ENCODE data around the gene ADAP2. TPM values are rescaled to one million over a fixed set of nuclear protein-coding genes. Genes with fewer than 3 reads are reported as not detected.
"Not testable (repeated sequence)": the region's sequence is repeated elsewhere in the genome, so short reads cannot be mapped to it uniquely, and the experiment has no call there.

Gene ADAP2
- total and polyA plus RNA-seq, 4 donors, result 3.8 to 44.6 (median 16.8) TPM

DNA sequence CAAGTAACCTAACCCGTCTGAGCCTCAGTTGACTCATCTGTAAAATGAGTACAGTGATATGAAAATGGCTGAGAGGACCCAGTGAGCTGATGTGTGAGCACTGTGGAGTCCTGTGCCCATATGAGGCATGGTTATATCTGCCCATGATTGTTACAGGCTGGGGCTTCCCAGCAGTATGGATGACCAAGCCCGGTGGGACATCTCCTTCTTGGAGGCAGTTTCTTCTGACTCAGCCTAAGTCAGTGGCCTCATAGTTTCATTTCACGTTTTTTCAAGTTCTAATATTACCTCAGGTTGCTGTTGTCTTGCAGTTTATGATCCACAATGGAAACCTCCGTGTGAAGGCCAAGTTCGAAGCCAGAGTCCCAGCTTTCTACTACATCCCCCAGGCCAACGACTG, 4.8 kb downstream of the ADAP2 start:
- intact Hi-C loops (cut with DNase I), result no loop called here
- H3K4me3 ChIP-seq (ENCODE audit: low read length in 2 of 2), result no peak overlapping the region
- H3K4me1 ChIP-seq (ENCODE audit: control insufficient read depth in 1 of 2, insufficient read depth in 2 of 2, low read length in 2 of 2), result no peaks in the 10 kb centered on the region
- DNase-seq (peak in 1 of 2 donors; percentile 13), ATAC-seq (ENCODE audit: low FRiP score) (no peak)
- H3K36me3 ChIP-seq (ENCODE audit: control insufficient read depth in 1 of 2, insufficient read depth in 2 of 2, low read length in 1 of 2), result no peaks in the 10 kb centered on the region
- H3K9me3 ChIP-seq (ENCODE audit: control insufficient read depth, low read length), result no peaks in the 10 kb centered on the region
- WGBS, 2 donors, result 74 to 82% methylated on average over 6 of the region's 6 CpGs
- no peak overlapping the region for H3K27ac ChIP-seq (ENCODE audit: low read depth in 1 of 2, low read length in 2 of 2)
- peaks cover 0 to 2% of the 10 kb centered on the region in 2 donors for H3K27me3 ChIP-seq (ENCODE audit: control insufficient read depth in 1 of 2, insufficient read depth in 2 of 2, low read length in 1 of 2)

DNA sequence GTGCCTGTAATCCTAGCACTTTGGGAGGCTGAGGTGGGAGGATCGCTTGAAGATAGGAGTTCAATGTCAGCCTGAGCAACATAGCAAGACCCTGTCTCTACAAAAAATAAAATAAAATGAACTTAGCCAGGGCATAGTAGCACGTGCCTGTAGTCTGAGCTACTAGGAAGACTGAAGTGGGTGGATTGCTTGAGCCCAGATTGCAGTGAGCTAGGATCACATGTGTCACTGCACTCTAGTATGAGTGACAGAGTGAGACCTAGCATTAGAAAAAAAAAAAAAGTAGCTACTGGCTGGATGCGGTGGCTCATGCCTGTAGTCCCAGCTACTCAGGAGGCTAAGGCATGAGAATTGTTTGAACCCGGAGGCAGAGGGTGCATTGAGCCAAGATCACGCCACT, 6.0 kb downstream of the ADAP2 start:
- Histone ChIP-seq H3K9me3 (ENCODE audit: control insufficient read depth, low read length) (no peaks in the 10 kb centered on the region), H3K27me3 (ENCODE audit: control insufficient read depth in 1 of 2, insufficient read depth in 2 of 2, low read length in 1 of 2) (no peaks in the 10 kb centered on the region), H3K4me3 (ENCODE audit: low read length in 2 of 2) (no peak overlapping the region), H3K4me1 (ENCODE audit: control insufficient read depth in 1 of 2, insufficient read depth in 2 of 2, low read length in 2 of 2) (no peaks in the 10 kb centered on the region), H3K36me3 (ENCODE audit: control insufficient read depth in 1 of 2, insufficient read depth in 2 of 2, low read length in 1 of 2) (no peaks in the 10 kb centered on the region), H3K27ac (ENCODE audit: low read depth in 1 of 2, low read length in 2 of 2) (no peak overlapping the region)
- WGBS, 2 donors, result 86 to 90% methylated on average over 5 of the region's 5 CpGs
- ATAC-seq (ENCODE audit: low FRiP score) (no peak), DNase-seq (peak in 1 of 2 donors; percentile 4)
- intact Hi-C loops (cut with DNase I), result no loop called here

DNA sequence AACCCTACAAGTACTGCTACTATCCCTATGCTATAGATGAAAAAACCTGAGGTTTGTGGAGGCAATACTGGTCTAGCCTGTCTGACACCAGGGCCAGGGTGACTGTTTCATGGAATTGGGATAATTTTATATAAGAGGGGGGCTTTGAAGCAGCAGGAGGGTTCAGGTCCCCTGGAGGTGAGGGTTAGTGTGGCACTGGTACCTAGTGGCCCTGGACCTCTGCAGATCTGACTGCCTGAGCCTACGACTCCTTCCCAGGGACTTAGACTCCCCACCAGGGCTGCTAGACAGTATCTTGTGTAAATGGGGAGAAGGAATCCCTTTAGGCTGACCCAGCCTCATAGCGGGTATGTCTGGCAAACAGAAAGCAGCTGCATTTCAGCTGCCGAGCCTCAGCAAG, 6.8 kb downstream of the ADAP2 start:
- H3K4me3 ChIP-seq (ENCODE audit: low read length in 2 of 2), result no peak overlapping the region
- DNase-seq (peak in 1 of 2 donors; percentile 19), ATAC-seq (ENCODE audit: low FRiP score) (no peak)
- no peaks in the 10 kb centered on the region for H3K27me3 ChIP-seq (ENCODE audit: control insufficient read depth in 1 of 2, insufficient read depth in 2 of 2, low read length in 1 of 2)
- no peak overlapping the region for H3K27ac ChIP-seq (ENCODE audit: low read depth in 1 of 2, low read length in 2 of 2)
- 74 to 77% methylated on average over 3 of the region's 3 CpGs for WGBS, 2 donors
- intact Hi-C loops (cut with DNase I), result no loop called here
- no peaks in the 10 kb centered on the region for H3K36me3 ChIP-seq (ENCODE audit: control insufficient read depth in 1 of 2, insufficient read depth in 2 of 2, low read length in 1 of 2)
- H3K4me1 ChIP-seq (ENCODE audit: control insufficient read depth in 1 of 2, insufficient read depth in 2 of 2, low read length in 2 of 2), result no peaks in the 10 kb centered on the region
- no peaks in the 10 kb centered on the region for H3K9me3 ChIP-seq (ENCODE audit: control insufficient read depth, low read length)

DNA sequence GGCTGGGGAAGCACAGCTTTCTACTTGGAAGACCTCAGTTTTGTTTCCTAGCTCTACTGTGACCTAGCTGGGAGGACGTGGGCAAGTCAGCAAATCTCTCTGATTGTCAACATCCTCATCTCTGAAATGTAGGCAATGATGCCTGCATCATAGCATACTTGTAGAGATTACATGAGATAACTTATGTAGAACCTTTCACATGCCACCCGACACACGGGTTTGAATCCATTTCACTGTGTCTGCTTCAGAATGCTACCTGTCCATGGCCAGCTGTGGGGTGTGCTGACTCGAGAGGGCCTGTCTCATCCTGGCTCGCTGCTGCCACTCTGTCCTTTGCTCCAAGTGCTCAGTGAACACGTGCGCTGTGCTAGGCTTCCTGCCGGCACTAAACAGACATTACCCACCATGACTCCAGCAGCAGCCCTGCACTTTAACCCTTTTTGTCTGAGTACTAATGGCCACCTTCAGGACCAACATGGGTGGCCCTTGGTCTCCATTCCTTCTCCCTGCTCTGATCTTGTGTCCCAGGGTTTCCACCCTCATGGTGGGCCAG, 7.4 kb downstream of the ADAP2 start:
- Histone ChIP-seq H3K9me3 (ENCODE audit: control insufficient read depth, low read length) (no peaks in the 10 kb centered on the region), H3K36me3 (ENCODE audit: control insufficient read depth in 1 of 2, insufficient read depth in 2 of 2, low read length in 1 of 2) (no peaks in the 10 kb centered on the region), H3K4me3 (ENCODE audit: low read length in 2 of 2) (no peak overlapping the region), H3K27me3 (ENCODE audit: control insufficient read depth in 1 of 2, insufficient read depth in 2 of 2, low read length in 1 of 2) (no peaks in the 10 kb centered on the region), H3K4me1 (ENCODE audit: control insufficient read depth in 1 of 2, insufficient read depth in 2 of 2, low read length in 2 of 2) (no peaks in the 10 kb centered on the region), H3K27ac (ENCODE audit: low read depth in 1 of 2, low read length in 2 of 2) (no peak overlapping the region)
- ATAC-seq (ENCODE audit: low FRiP score), result no peak
- DNase-seq, result peak in 1 of 2 donors; percentile 33
- 56 to 65% methylated on average over 8 of the region's 8 CpGs for WGBS, 2 donors
- intact Hi-C loops (cut with DNase I), result no loop called here

- H3K27me3 ChIP-seq (ENCODE audit: control insufficient read depth in 1 of 2, insufficient read depth in 2 of 2, low read length in 1 of 2); H3K4me3 ChIP-seq (ENCODE audit: low read length in 2 of 2); H3K36me3 ChIP-seq (ENCODE audit: control insufficient read depth in 1 of 2, insufficient read depth in 2 of 2, low read length in 1 of 2); ATAC-seq (ENCODE audit: low FRiP score); intact Hi-C loops (cut with DNase I); H3K4me1 ChIP-seq (ENCODE audit: control insufficient read depth in 1 of 2, insufficient read depth in 2 of 2, low read length in 2 of 2); H3K27ac ChIP-seq (ENCODE audit: low read depth in 1 of 2, low read length in 2 of 2); H3K9me3 ChIP-seq (ENCODE audit: control insufficient read depth, low read length): not testable (repeated sequence)
- WGBS, 2 donors, result 94 to 95% methylated on average over 3 of the region's 3 CpGs
- peak in 1 of 2 donors; percentile 13 for DNase-seq
These were observed 8.1 kb downstream of the ADAP2 start for GRCh38 chr17:30929861-30930260.

DNA sequence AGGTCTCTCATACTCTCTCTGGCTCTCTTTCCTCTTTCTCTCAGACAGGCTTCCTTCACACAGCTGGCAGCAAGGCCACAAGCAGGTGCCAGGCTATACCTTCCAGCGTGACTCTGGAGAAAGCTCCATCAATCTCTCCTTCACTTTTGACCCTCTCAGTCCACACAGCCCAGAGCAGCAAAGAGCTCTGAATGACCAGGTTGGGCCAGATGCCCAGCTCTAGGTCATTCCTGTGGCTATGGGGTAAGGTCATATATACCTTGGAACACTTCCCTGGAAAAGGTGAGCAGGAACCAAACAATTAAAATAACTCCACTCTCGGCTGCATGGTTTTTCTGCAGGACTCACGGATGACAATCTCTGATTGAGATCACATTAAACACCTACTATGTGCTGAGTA, 8.8 kb downstream of the ADAP2 start:
- WGBS, 2 donors, result 73 to 79% methylated on average over 3 of the region's 3 CpGs
- H3K9me3 ChIP-seq (ENCODE audit: control insufficient read depth, low read length), result no peaks in the 10 kb centered on the region
- ATAC-seq (ENCODE audit: low FRiP score), result no peak
- no peak overlapping the region for H3K4me3 ChIP-seq (ENCODE audit: low read length in 2 of 2)
- no peaks in the 10 kb centered on the region for H3K4me1 ChIP-seq (ENCODE audit: control insufficient read depth in 1 of 2, insufficient read depth in 2 of 2, low read length in 2 of 2)
- H3K27me3 ChIP-seq (ENCODE audit: control insufficient read depth in 1 of 2, insufficient read depth in 2 of 2, low read length in 1 of 2), result no peaks in the 10 kb centered on the region
- H3K27ac ChIP-seq (ENCODE audit: low read depth in 1 of 2, low read length in 2 of 2), result no peak overlapping the region
- no peaks in the 10 kb centered on the region for H3K36me3 ChIP-seq (ENCODE audit: control insufficient read depth in 1 of 2, insufficient read depth in 2 of 2, low read length in 1 of 2)
- DNase-seq, result peak in 1 of 2 donors; percentile 26
- intact Hi-C loops (cut with DNase I), result no loop called here

DNA sequence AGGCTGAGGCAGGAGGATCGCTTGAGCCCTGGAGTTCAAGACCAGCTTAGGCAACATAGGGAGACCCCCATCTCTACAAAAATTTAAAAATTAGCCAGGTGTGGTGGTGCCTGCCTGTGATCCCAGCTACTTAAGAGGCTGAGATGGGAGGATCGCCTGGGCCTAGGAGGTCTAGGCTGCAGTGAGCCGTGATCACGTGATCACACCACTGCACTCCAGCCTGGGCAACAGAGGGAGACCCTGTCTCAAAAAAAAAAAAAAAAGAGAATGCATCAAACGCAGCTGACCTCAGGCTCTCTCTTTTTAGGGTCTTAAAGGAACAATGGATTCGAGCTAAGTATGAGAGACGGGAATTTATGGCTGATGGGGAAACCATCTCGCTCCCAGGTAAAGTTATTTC, 9.8 kb downstream of the ADAP2 start:
- peak in 1 of 2 donors; percentile 9 for DNase-seq
- WGBS, 2 donors, result 86 to 89% methylated on average over 8 of the region's 8 CpGs
- H3K27me3 ChIP-seq (ENCODE audit: control insufficient read depth in 1 of 2, insufficient read depth in 2 of 2, low read length in 1 of 2); H3K4me3 ChIP-seq (ENCODE audit: low read length in 2 of 2); H3K36me3 ChIP-seq (ENCODE audit: control insufficient read depth in 1 of 2, insufficient read depth in 2 of 2, low read length in 1 of 2); H3K27ac ChIP-seq (ENCODE audit: low read depth in 1 of 2, low read length in 2 of 2); intact Hi-C loops (cut with DNase I); H3K9me3 ChIP-seq (ENCODE audit: control insufficient read depth, low read length); ATAC-seq (ENCODE audit: low FRiP score); H3K4me1 ChIP-seq (ENCODE audit: control insufficient read depth in 1 of 2, insufficient read depth in 2 of 2, low read length in 2 of 2): not testable (repeated sequence)

- no peak overlapping the region for H3K4me3 ChIP-seq (ENCODE audit: low read length in 2 of 2)
- no peaks in the 10 kb centered on the region for H3K4me1 ChIP-seq (ENCODE audit: control insufficient read depth in 1 of 2, insufficient read depth in 2 of 2, low read length in 2 of 2)
- no peak for ATAC-seq (ENCODE audit: low FRiP score)
- H3K27me3 ChIP-seq (ENCODE audit: control insufficient read depth in 1 of 2, insufficient read depth in 2 of 2, low read length in 1 of 2), result no peaks in the 10 kb centered on the region
- 71% methylated on average over 5 of the region's 5 CpGs for WGBS, 2 donors
- no peak overlapping the region for H3K27ac ChIP-seq (ENCODE audit: low read depth in 1 of 2, low read length in 2 of 2)
- intact Hi-C loops (cut with DNase I), result no loop called here
- H3K9me3 ChIP-seq (ENCODE audit: control insufficient read depth, low read length), result no peaks in the 10 kb centered on the region
- H3K36me3 ChIP-seq (ENCODE audit: control insufficient read depth in 1 of 2, insufficient read depth in 2 of 2, low read length in 1 of 2), result no peaks in the 10 kb centered on the region
- DNase-seq, result no peak
These were observed 12.2 kb downstream of the ADAP2 start for GRCh38 chr17:30933966-30934365.

GRCh38 chr17:30939051-30939689, 17.4 kb downstream of the ADAP2 start:
- Histone ChIP-seq H3K4me1 (ENCODE audit: control insufficient read depth in 1 of 2, insufficient read depth in 2 of 2, low read length in 2 of 2) (no peaks in the 10 kb centered on the region), H3K4me3 (ENCODE audit: low read length in 2 of 2) (no peak overlapping the region), H3K27ac (ENCODE audit: low read depth in 1 of 2, low read length in 2 of 2) (no peak overlapping the region), H3K27me3 (ENCODE audit: control insufficient read depth in 1 of 2, insufficient read depth in 2 of 2, low read length in 1 of 2) (no peaks in the 10 kb centered on the region), H3K9me3 (ENCODE audit: control insufficient read depth, low read length) (no peaks in the 10 kb centered on the region), H3K36me3 (ENCODE audit: control insufficient read depth in 1 of 2, insufficient read depth in 2 of 2, low read length in 1 of 2) (no peaks in the 10 kb centered on the region)
- ATAC-seq (ENCODE audit: low FRiP score) (no peak), DNase-seq (peak in 1 of 2 donors; percentile 5)
- intact Hi-C loops (cut with DNase I), result no loop called here
- 86 to 87% methylated on average over 13 of the region's 13 CpGs for WGBS, 2 donors

Measured in aorta (tissue), 5 donors.